HuH-7 (cell line): ENCODE results near the gene GPS2.

ENCODE experiments used
- DNase-seq: peaks from one replicate; pipeline ENCODE4 v3.0.0; 2011; ENCODE audit warnings: low spot score

Gene GPS2

DNA sequence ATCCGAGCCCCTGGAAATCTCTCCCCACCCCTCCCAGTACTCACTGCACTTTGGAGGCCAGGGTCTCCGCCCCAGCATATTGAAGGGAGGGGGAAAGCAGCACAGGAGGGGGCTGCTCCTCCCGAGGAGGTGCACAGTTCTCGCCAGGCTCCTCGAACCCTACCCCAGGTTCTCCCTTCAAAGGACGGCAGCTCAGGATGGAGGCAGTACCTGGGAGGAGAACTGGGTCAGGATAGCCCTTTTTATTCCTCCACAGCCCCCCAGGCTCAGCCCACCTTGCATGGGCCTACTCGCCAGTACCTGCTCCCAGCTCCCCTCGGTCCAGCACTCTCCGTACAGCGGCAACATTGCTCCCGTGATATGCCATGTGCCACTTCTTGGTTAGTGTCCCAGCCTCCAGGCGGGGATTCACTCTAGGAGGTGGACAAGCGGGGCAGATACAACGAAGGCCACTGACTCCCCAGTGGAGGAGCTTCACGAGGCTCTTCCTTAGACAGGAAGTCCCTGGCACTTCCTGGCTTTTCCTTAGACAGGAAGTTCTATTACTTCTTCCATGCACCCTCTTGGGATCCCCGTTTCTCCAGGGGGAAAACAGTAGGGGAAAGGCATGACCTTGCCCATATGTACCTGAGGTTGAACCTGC, 2.1 kb upstream of the GPS2 start:
- no peak for DNase-seq

DNA sequence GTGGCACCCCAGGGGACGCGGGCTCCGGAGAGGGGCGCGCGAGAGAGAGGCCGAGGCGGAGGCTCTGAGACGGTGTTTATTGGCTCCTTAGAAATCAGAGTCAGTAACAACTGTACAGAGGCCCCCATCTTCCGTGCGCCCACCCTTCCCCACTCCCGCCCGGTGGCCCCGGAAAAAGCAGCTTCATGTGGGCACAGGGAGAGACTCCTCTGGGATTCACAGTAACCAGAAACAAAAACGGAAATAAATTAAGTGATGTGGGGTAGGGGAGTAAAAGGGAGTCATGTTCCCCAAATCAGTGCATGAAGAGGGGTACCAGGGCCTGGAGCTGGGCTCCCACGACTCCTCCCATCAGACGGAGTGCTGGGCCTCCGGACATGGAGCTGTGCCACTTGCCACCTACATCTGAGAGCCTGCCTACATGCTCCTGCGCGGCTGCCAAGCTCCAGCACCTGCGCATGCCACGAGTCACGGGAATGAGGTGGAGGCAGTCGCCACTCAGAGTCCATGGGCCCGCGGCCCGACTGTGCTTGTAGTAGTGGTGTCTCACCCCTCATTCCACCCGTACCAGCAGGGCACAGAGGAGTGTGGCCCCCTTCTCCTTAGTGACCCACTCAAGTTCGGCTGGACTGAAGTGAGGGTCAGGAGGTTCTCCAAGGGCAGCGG, 543 bp upstream of the GPS2 start:
- no peak for DNase-seq

DNA sequence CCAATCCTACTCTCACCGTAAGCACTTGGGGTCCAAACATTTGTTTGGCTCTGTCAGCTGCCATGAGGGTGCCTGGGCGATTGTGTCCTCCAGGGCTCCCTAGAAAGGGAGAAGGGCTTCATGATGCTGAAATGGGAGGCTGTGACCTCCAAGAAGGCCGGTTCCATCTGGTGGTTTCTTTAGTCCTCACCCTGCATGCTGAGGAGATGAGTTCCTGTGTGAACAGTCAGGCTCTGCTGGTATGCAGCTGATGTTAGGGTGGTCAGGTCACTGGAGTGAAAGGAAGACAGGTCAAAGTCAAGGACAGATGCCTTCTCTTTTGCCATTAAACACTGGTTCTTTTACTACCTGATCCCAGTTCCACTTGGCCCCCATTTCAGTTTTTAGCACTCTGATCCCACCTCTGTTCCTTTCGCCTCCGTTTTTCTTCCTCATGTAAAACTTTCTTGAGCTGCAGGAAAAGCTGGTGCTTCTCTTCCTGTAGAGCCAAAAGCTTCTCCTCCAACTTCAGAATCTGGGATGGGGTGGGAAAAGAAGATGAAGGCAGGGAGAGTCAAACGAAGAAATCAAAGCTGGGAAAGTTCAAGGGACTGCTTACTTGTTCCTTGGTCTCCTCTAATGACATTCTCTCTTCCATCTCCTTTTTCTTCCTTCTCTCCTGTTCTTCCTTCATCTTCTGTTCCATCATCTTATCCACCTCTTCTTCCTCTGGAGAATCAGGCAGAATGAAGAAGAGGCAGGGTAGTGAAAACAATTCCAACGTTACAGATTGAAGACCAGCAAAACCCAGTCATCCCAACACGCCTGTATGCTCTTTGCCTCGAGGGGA, 1.1 kb downstream of the GPS2 start:
- DNase-seq, result no peak

- no peak for DNase-seq
These were observed 1.9 kb downstream of the GPS2 start for GRCh38 chr17:7313088-7313889.

DNA sequence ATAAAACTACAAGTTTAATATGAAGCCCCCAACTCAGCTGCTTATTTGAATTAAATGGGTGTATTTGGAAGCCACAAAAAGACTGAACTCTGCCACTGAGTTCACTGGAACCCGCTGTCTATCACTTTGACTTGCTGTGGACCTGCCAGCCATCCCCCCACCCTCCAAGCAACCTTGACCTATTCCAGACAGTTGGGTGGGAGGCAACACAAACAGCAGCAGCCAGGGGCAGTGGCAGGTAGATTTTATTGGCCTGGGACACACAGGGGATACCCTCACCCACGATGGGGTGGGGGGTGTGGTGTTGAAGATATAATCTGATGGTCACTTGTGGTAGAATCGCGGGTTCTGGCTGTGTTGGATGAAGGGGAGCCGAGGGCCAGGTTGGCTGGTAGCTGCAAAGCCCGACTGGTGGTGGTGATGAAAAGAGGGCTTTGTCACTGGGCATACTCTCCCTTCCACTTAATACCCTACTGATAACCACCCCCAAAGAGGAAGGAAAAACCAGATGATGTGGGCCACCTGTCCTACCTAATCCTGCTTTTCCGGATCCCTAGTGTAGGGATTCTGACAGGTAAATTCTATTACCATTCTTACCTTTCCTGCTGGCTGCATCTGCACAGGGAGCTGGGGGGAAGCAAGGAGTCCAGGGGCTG, 2.6 kb downstream of the GPS2 start:
- DNase-seq, result no peak

- no peak for DNase-seq
These were observed 4.0 kb downstream of the GPS2 start for GRCh38 chr17:7311110-7311705.

DNA sequence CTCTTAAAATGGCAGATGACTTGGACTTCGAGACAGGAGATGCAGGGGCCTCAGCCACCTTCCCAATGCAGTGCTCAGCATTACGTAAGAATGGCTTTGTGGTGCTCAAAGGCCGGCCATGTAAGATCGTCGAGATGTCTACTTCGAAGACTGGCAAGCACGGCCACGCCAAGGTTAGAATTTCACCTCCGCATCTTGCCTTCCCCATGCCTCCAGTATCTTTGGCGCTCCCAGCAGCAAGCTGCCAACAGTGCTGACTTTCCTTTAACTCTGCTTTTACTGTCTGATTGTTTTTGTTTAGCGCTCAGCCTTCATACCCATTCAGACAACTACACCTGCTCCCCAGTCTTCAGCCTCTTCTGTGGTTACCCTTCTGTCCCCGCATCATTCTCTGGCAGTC, 5.5 kb downstream of the GPS2 start:
- DNase-seq, result no peak

DNA sequence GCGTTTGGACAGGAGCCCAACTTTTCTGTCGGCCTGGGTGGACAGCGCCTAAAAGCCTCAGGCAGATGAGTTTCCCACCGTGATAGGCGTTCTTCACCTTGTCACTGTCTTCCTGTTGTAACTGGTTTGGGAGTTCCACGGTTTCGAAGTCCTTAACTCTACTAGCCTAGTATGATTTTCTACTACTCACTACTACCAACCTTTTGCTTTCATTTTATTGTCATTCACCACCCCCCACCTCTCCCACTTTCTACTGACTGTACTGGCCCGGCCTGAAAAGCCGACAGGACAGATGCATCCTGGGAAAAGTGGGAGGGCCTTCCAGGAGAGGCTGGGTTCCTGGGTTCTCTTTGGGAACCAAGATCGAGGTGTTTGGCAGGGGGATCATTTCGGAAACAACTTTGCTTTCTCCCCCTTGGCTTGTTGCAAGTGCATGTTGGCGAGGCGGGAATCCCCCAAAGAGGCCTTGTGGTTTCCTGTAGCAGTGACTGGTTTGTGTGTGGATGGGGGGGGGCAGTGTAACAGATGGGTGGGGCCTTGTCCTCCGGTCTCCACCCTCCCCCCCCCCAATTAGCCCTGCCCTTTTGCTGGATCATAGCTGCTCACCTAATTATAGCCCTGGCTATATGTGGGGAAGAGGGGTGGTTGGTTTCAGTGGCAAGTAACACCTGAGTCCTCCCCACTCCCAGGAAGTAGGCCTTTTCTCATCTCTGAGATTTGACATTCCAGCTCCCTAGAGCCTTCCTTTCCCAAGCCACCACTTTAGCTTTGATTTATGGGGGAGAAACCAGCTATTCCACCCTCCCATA, 6.3 kb downstream of the GPS2 start:
- peak; percentile 74 for DNase-seq

DNA sequence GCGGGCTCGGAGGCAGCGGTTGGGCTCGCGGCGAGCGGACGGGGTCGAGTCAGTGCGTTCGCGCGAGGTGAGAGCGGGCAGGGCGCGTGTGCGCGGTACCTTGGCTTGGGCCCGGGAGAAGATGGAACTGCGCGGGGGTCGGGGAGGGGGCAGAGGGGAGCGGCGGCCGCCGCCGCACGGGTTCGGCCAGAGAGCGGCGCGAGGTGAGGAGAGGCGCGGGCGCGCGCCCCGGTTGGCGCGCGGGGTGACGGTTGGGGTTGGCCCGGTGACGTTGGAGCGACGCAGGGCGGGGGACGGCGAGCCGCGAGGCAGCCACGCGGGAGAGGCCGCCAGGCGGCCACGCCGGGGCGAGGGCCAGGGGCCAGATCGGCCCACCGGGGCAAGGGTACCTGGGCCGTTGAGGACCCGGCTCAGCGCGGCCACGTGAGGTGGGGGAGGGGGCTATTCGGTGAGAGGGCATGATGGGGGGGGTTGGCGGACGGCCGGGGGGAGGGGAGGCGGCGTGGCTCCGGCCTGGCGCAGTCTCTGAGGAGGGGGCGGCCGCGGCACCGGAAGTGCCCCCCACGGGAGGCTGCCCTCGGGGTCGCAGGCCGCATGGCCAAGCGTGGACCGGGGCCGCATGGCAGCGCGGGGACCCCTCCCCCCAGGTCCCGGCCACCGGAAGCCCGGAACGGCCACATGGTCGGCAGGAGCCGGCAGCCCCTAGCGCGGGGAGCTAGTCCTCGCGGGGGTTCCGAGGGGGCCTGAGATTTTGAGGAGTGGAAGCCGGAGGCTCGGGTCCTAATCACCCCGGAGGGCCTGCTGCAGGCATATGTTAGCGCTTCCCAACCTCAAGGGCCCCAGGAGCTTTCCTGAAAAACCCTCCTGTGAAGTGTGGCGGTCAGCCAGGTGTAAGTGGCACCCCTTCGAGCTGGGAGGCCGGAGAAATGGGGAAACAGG, 7.2 kb downstream of the GPS2 start:
- DNase-seq, result no peak

GRCh38 chr17:7306911-7307685, 8.1 kb downstream of the GPS2 start, which contains the start of gene EIF5A:
EIF5A (plus strand) TSS chr17:7307628; CDS start chr17:7309636, 2,008 bp downstream.
- DNase-seq, result peak; percentile 98

GRCh38 chr17:7304179-7304578, 11.0 kb downstream of the GPS2 start:
- DNase-seq, result no peak

DNA sequence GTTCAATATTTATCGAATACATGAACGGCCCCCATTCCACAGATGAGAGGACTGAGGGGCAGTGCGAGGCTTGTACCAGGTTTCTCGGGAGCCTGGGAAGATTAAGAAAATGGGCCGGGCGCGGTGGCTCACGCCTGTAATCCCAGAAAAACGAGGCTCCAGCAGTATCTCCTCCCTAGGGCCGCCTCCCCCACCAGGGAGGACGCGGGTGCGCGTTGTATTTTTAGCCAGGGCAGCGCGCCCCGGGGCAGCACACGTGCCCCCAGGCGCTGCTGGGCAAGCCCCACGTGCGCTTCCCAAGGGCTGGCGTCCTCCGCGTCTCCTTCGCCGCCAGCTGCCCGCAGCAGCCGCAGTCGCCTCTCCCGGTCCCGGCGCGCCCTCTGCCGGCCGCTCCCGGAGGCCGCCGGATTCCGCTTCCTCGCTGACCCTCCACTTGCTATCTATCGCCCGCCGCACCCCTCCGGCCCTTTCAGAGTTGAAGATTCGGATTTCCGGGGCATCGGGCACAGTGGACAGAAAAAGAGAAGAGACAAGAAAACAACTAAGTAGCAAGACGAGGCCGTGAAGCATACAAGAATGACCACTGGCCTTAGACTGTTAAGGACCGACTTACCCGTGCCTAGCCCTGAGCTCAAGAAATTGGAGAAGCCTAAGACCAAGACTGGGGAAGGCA, 18.8 kb downstream of the GPS2 start:
- DNase-seq, result peak; percentile 77

- no peak for DNase-seq
These were observed 19.7 kb downstream of the GPS2 start for GRCh38 chr17:7295230-7296180.

DNA sequence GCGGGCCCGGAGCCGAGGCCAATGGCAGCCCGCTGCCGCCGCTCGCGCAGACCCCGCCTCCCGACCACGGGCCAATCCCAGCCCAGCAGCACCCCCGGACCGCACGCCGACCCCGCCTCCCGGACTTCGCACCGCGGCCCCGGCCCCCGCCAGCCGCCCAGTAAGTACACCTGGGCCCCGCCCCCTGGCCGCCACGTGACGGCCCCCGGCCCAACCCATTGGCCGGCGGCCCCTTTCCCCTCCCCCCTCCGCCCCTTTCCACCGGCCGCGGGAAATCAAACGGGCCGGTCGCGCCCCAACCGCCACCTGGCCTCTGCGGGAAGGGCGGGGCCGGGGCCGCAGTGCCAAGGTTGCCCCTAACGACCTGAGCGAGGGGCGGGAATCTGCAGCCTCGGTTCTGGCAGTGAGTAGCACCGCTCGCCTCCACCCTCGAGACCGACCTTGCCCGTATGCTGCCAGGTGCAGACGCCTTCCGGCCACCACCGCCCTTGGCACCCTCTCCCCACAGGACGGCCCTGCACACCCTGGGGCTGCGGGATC, 20.5 kb downstream of the GPS2 start, which contains the start of gene YBX2:
YBX2 (minus strand) TSS at position 26 of the 540 bp plus-strand sequence. CDS start 139 bp downstream, outside the sequence.
- DNase-seq, result peak; percentile 84

GRCh38 chr17:7293816-7294613, 21.1 kb downstream of the GPS2 start:
- no peak for DNase-seq
